GM19395 (cell line): ENCODE results near the gene TOB1.
"Not testable (repeated sequence)": the region's sequence is repeated elsewhere in the genome, so short reads cannot be mapped to it uniquely, and the experiment has no call there.

Experiments
- ATAC-seq: cut with Tn5 transposase; IDR thresholded peaks from one replicate; pipeline ENCODE4 v1.9.1; 2021; ENCODE audit warnings: mild to moderate bottlenecking, moderate library complexity; ENCODE audit not compliant: unreplicated experiment

The TOB1 gene

GRCh38 chr17:50899005-50899460 is 32.9 kb upstream of the TOB1 start:
- ATAC-seq = no peak

- ATAC-seq = no peak
Observed at GRCh38 chr17:50898369-50899004, 32.3 kb upstream of the TOB1 start.

DNA sequence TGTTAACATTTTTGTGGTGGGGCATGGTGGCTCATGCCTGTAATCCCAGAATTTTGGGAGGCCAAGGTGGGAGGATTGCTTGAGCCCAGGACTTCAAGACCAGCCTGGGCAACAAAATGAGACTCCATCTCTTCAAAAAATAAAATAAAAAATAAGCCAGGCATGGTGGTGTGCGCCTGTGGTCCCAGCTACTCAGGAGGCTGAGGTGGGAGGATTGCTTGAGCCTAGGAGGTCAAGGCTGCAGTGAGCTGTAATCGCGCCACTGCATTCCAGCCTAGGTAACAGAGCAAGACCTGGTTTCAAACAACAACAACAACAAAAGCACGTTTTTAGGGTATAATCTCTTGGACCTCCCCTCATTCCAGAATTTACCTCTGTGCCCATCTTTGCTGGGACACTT is 28.4 kb upstream of the TOB1 start:
- ATAC-seq = not testable (repeated sequence)

- ATAC-seq = no peak
Observed at GRCh38 chr17:50893183-50893993, 27.2 kb upstream of the TOB1 start.

DNA sequence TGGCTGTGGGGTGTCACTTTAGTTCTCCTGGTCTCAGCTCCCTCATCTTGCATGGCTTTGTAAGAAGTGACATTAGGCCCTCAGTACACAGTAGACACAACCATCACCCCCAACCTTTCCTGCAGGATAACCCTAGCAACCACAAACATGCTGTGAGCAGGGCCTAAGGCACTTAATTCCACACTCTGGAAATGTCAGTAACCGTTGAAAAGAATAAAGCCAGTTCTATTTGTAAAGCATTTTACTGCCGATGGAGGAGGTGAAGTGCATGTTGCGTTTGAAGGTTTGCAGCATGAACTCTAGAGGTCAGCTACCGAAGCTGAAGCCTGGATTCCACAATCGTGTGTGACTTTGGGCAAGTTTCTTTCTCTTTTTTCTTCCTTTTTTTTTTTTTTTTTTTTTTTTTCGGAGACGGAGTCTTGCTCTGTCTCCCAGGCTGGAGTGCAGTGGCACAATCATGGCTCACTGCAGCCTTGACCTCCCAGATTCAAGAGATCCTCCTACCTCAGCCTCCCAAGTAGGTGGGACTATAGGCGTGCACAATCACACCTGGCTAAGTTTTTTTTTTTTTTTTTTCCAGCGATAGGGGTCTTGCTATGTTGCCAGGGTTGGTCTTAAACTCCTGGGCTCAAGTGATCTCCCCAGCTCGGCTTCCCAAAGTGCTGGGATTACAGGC is 26.1 kb upstream of the TOB1 start:
- no peak for ATAC-seq

GRCh38 chr17:50891577-50891989 is 25.4 kb upstream of the TOB1 start:
- ATAC-seq = no peak

GRCh38 chr17:50890675-50891516 is 24.7 kb upstream of the TOB1 start:
- ATAC-seq = no peak

DNA sequence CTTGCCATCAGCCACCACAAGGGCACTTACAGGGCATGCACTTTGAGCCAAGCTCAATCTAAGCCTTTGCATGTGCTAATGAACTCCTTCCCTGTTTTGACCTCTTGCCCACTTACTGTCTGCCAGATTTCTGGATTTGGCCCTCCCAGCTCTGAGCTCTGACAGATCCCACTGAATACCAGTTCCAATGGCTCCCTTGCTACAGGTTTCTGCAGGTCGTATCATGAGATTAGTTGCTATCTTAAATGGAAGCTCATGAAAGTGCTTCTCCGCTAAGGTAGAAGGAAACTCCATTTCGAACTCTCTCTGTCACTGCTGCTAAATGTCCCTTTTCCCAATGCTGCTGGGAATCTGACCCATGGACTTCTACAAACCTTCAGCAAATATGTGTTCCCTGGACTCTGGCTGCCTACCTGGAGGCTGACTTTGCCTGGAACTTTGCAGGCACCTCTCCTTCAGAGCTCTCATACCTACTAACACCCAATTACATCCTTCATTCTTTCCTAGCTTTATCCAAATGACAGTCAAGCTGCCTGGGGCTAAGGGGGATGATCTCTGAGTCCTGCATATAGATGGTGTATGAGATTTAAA is 23.5 kb upstream of the TOB1 start:
- no peak for ATAC-seq

DNA sequence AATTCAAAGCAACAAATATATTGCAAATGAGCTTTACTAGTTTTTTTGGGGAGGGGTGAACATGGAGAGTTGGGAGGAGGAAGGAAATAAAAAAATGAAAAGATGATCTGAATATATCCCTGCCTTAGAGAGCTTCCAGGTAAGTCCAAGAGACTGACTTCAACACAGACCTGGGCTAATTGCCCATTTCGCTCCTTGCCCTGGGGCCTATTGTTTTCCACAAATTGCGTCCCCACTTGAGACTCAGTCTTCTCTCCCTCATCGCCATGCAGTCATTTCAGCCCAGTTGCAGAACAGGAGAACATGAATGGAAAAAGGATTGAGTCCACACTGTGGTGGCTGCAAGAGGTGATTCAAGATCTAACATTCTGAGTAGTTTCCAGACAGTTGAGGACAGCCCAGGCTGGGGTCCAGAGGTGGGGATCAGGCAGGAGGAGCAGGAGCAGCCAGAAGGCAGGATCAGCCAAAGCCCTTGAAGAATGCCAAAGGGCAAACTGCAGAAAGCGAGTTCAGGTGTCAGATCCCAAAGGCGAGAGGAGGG is 21.6 kb upstream of the TOB1 start:
- no peak for ATAC-seq

DNA sequence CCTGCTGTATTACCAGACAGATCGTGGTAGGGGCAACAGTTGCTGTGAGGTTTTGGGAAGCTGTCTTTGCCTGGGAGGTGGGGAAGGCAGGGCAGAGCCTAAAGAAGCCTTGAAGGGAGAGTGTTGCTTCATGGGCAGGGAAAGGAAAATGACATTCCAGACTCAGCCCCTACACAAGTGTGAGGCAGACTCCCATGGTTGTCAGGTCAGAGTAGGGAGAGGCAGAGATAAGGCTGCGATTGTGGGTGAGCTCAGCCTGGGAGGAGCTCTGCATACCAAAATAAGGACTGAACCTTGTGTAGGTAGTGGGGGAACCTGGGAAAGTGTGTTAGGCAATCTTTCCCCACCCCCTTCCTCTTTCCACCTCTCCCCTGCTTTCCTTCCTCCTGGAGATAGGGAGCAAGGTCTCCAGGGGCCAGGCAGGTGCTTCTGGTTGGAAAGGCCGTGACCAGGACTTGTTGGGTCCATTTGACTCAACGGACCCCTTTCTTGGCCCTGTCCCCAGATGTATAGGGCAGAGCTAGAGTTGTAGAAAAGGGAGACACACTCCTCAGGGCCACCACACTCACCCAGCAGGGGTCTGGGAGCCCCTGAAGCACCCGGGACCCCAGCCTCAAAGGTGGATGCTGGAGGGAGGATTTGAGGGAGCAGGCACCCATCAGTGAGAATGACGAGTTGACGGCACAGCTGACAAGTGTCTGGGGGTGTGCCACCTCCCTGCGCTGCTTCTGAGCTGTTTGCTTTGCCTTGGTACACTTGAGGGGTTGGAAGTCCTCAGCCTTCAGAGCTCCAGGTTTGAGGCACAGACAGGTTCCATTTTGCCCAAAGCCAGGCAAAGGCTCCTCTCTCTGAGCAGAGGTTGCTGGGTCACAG is 18.5 kb upstream of the TOB1 start:
- no peak for ATAC-seq

DNA sequence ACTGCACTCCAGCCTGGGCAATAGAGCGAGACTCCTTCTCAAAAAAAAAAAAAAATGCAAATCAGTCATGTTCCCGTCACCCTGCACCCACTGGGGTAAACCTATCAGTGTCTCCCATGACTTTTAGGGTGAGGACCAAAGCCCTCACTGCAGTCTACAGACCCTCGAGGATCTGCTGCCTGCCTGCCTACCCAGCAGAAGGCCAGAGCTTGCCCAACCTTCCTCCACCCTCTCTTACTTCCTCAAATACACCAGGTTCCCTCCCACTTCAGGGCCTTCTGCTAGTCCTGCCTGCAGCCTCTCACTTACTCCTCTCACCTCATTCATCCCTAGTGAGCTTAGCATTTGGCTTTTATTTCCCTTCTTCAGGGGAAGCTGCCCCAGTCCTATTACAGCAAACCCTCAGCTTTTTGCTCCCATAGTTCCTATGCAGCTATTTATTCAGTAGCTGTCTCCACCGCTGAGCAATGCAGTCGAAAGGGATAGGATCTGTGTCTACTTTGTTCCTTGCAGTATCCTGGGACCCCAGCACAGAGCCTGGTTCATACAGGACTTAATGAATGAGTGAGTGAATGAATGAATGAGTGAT is 17.8 kb upstream of the TOB1 start:
- ATAC-seq = no peak

- no peak for ATAC-seq
Observed at GRCh38 chr17:50882851-50883250, 16.7 kb upstream of the TOB1 start.

GRCh38 chr17:50881182-50881581 is 15.0 kb upstream of the TOB1 start:
- ATAC-seq = no peak

DNA sequence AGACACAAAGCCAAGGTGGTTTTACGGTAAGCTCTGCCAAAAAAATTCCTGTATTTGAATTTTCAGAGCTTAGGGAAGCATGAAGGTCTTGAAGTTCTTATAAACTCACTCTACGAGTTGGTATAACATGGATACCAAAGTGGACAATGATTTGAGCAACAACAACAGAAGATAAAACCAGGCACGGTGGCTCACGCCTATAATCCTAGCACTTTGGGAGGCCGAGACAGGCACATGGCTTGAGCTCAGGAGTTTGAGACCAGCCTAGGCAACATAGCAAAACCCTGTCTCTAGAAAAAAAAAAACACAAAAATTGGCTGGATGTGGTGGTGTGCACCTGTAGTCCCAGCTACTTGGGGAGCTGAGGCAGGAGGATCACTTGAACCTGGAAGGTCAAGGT is 12.9 kb upstream of the TOB1 start:
- no peak for ATAC-seq

DNA sequence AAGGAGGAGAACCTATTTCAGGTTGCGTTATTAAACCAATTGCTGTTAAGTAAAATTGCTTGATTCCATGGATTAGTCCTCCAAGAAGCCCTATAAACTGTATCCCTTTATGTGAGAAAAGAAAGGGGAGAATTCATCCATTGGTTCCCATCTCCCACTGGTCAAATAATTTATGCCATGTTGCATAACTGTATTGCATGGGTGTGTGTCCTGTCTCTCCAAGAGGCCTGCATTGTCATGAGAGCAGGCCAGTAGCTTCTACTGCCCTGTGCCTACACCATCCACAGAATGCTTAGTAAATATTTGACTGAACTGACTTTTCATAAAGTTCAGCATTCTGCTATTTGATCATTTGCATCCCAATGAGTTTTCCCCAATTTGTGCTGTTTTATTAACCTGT is 11.7 kb upstream of the TOB1 start:
- ATAC-seq = no peak

GRCh38 chr17:50877042-50877441 is 10.9 kb upstream of the TOB1 start:
- ATAC-seq = not testable (repeated sequence)

DNA sequence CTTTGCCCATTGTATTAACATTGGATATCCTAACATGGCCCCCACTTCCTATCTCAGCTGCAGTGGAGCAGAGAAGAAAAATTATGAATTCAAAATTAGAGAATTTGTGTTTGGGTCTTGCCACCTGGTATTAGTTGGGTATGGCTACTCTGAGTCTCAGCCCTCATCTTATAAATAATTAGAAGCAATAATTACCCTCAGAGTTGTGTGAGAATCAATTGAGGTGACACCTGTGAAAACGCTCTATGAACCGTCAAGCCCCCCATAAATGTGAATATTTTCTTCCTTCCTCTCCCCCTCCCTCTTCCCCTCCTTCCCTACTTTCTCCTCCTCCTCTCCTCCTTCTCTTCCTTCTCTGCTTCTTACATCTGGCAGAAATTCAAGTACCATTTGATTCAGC is 8.9 kb upstream of the TOB1 start:
- no peak for ATAC-seq

- ATAC-seq = no peak
Observed at GRCh38 chr17:50872710-50873424, 6.7 kb upstream of the TOB1 start.
